HG03521 (cell line): ENCODE measurements around the gene MXD1.

Source experiments
- ATAC-seq: cut with Tn5 transposase; IDR thresholded peaks from one replicate; pipeline ENCODE4 v1.9.1; 2021; ENCODE audit warnings: mild to moderate bottlenecking, moderate library complexity; ENCODE audit not compliant: unreplicated experiment

The MXD1 gene

DNA sequence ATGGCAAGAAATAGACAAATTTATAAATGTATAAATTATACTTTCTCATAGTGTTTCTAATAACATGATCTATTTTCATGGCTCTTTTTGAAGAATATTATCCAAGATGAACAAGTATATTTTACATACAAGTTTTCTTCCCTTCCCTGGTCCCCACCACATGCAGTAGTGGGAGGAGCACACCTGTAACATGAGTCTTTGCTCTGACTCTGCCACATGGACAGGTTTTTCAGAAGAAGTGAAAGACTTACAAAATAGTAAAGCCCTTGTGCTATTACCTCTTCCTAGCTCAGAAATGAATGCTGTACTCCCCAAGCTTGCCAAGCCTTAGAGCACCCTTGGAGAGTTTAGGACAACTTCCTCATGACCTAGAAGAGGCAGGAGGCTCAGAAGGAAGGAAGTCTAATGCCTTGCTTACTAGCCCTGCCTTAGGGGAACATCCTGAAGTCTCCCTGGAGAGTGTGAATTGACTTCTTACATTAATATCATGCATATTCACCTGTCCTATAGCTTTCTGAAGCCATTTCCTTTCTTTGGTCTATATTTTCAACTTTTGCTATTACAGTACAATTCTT is 18.4 kb downstream of the MXD1 start:
- ATAC-seq = no peak

DNA sequence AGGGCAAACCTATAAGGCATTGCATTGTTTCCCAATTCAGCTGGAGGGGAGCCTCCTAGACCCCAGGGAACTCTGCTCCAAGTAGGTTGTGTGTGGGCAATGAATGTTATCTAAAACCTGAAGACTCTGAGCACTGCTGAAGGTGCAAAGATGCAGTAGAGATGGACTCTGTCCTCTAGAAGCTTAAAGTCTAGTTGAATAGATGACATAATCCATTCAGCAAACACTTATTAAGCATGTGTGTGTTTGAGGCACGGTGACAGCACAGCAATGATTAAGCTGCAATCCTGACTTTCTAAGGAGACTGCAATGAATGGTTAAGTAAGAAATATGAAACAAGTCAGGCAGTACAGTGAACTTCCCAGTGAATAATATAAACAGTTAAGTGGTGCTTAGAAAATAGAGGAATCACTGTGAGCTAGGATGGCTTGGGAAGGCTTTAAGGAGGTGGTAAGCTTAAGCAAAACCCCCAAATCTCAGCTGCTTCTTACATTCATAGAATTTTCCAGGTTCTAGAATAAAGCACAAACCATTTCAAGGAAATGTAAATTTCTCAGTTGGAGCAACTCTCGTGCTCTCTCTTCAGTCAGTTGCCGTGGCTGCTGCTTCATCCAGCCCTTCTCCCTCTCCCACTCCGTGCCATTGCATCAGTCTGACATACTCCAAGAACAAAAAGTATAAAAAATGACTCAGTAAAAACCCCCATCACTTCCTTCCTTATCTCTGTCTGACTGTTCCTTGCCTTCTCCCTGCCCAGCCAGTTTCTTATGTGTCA is 19.1 kb downstream of the MXD1 start:
- no peak for ATAC-seq

DNA sequence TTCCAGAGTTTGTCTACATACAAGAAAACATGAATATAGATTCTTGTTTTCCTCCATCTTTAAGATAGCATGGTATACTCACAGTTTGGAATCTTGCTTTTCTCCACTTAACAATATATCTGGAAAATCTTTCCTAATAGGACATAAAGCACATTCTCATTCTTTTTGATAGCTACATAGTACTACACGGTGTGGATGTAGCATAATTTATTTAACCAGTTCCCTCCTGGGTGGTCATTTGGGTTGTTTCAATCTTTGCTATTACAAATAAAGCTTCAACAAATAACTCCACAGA is 19.7 kb downstream of the MXD1 start:
- ATAC-seq = no peak

DNA sequence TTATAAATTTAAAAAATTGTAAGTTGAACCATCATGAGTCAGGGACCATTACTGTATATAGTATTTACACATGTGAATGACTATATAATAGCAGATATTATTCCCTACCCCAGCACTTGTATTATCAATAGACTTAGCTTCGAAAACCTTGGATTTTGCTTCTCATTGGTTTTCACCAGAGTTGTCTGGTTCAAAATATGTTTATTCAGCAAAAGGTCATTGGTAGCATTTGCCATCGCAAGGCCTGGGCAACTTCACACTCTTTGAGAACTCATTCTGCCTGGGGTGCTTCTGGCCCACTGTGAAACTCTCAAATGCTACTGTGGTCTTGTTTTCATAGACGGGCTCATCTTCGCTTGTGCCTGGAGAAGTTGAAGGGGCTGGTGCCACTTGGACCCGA is 20.1 kb downstream of the MXD1 start:
- ATAC-seq = no peak

DNA sequence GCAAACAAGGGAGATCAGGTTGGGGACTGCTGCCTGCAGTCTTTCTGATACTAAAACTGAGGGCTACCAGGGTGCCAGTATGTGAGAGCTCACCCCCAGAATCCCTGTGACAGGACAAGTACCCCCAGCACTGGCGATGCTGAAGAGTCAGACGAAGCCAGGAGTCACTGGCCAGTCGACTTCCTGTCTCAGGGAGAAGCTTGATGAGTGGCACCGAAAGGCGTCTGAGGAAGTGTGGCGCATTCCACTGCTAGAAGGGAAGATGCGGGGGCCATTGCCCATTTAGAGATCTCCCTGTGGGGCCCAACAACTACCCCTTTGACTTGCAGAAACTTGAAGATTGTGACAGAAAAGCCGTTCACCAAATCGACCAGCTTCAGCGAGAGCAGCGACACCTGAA is 22.0 kb downstream of the MXD1 start:
- no peak for ATAC-seq

DNA sequence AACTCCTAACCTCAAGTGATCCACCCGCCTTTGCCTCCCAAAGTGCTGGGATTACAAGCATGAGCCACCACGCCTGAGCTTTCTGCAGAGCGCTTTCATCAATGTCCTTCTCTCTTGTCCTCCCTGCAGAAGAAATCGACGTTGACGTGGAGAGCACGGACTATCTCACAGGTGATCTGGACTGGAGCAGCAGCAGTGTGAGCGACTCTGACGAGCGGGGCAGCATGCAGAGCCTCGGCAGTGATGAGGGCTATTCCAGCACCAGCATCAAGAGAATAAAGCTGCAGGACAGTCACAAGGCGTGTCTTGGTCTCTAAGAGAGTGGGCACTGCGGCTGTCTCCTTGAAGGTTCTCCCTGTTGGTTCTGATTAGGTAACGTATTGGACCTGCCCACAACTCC is 23.1 kb downstream of the MXD1 start:
- ATAC-seq = no peak

DNA sequence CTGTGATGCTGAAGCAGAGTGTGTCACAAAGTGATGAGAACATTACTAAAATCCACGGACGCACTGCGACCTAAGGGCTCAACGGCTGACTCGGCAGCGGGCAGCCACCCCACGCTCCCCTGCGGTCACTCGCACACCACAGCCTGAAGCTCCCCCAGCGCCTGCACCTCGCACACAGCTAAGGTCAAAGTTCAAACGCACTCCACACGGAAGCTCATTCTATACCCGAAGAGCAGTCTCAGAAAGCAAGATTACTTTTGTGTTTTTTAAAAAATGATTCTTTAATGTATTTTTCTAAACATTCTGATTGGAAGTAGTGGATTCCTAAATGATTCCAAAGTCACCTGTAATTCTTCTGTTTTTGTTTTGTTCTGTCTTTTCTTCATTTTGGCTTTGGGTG is 24.8 kb downstream of the MXD1 start:
- ATAC-seq = no peak

DNA sequence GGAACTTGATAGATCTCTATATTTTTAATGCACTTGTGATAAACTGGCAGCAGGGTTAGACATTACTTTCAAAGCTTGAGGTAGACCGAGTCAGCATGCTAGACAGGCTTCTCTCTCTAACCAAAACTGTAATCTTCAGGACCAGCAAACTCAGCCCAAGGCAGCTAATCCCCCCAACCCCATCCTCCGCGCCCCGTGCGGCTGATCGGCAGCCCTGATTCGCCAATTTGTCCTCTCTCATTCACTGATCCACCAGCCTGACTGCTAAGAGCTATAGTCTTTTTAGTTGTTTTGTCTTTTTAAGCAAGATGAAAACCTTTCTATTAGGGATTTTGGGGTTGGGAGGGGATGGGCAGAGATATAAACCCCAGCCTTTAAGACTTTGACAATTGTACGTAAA is 25.8 kb downstream of the MXD1 start:
- no peak for ATAC-seq

DNA sequence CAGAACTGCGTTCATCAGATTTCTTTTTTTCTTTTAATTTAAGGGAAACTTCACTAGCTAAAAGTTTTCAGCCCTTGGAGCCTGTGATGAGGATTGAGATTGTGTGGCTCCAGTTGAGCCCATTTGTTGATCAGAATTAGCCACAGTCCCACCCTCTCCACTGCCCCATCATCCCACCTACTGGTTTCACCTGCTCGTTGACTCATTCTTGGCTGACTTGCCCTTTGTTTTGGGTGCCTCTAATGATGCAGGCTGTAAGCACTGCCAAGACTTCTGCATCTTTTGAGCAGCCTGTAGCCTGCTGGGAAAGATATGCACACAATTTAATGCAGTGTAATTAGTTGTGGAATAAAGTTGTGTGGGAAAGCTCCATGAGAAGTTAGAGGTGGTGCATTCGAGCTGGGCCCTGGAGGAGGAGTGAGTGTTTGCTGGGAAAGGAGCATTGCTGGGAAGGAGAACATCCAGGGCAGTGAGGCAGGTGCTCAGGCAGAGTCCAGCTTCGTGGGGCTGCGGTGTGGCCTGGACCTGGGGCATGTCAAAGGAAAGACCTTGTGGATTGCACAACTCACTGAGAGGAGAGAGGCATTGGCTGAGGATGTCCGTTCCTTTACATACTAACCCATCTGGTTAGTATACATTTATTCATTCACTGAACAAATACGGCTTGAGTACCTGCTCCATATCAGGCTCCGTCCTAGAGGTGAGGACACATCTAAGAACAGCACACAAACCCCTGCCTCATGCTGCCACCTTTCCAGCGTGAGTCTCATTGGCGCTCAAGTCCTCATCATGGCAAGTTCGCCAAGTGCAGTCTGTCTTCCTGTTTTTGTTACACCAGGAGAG is 28.3 kb downstream of the MXD1 start:
- no peak for ATAC-seq

DNA sequence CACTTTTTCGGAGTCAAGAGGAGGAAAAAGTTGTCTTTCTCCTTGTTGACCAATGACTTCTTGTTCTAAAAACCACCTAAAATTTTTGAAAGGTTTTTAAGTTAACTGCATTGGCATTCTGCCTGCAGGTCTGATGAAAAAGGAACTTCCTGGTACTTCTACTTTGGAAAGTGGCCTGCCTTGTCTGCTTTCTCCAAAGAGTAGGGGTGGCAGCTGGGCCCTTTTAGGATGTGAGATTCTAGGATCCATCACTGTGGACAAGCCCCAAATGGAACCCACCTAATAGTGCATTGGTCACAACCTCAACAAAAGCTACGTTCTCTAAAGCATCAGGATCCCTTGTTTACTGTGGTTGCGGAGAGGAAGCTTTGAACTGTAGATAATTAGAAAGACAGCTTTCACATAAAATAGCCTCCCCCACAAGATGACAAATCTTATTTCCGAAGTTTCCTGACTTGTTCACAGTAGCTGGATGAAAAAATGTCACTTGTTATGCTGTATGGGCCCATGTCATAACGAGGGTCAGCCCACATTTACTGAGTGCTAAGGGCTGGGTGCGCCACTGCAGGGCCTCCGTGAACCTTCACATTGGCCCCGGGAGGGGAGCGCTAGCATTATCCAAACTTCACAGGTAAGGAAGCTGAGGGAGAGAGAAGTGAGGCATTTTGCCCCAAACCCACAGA is 29.1 kb downstream of the MXD1 start:
- no peak for ATAC-seq

DNA sequence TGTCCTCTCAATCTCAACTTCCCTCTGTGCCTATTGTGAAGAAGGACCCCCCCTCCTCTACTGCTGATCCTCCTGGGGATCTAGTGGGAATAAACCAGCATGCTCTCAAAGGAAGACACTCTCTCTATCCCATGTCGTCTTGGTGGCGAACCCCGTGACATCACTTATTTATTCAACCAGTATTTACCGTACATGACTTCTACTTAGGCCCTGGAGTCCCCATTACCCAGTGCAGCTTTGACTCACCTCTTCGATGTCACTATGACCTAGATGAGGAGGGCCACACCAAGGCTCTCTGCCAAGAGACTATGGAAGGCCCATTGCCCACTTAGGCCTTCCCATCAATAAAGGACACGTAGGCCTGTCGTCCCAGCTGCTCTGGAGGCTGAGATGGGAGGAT is 29.8 kb downstream of the MXD1 start:
- ATAC-seq = no peak

DNA sequence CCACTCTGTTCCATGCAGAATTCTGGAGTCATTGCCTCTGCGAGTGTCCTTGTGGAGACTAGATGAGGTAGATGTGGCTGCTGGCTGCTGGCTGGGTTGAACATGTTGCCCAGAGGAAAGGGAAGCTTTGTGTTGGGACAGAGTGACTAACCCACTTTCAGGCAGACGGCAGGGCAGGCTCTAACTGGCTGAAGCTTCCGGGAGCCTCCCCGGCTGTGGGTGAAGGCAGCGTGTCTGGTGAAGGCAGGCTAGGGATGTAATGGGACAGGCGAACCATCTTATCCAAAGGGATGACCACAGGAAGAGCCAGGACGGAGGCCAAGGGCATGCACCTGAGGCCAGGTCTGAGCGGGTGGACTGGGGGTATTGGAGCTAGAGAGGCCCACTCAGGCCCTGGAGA is 30.5 kb downstream of the MXD1 start:
- no peak for ATAC-seq

DNA sequence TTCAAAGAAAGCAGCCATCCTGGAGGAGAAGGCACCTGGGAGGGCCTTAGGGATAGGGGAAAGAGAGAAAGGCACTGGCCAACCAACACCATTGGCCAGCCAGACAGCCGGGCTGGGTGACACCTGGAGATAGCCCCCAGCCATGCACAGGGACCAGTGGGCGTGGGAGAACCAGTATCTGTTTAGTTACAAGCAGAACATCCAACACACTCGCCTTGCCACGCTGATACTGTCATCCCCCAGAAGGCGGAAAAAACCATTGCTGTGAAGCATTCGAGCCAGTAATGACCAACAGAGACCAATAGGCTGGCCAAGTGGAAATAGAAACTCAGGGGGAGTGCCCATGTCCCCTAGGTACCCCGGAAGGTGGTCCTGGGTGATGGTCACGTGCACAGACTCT is 31.0 kb downstream of the MXD1 start:
- no peak for ATAC-seq

DNA sequence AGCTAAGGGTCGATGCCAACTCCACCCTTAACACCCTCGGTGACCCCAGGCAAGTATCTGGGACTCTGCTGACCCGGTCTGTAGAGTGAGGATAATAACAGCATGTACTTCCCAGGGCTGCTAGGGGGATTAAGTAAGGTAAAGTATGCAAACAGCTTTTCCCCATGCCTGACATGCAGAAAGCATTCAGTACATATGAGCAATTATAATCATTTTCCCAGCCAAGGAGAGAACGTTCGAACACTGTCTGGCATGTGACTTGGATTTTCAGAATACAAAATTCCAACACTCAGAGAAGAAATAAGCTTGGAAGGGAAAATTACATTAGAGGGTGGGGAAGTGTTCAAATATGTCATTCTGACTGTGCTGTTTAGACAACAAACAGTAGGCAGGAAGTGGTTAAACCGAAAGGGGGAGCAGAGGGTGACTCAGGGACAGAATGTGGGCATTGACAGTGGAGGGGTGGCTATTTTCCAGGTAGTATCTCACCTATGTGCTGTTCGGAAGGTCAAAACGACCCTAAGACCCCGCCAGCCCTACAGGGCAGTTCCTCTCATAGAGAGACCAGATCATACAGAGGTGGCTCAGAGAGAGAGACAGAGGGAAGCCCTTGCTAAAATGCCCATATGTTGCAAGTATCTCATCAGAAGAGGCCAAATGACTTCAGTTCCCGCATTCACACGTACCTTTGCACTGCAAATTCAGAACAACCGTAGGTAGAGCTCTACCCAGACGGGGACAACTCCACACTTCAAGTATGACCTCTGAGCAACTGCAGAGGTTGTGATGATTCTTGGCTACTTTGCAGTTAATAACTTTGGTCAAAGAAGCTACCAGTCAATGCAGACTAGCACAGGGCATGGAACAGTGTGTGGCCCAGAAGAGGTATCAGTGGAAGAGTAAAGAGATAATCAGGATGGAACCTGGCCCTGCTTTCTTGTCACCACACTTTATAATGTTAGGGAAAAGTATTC is 31.7 kb downstream of the MXD1 start:
- peak; percentile 83 for ATAC-seq

DNA sequence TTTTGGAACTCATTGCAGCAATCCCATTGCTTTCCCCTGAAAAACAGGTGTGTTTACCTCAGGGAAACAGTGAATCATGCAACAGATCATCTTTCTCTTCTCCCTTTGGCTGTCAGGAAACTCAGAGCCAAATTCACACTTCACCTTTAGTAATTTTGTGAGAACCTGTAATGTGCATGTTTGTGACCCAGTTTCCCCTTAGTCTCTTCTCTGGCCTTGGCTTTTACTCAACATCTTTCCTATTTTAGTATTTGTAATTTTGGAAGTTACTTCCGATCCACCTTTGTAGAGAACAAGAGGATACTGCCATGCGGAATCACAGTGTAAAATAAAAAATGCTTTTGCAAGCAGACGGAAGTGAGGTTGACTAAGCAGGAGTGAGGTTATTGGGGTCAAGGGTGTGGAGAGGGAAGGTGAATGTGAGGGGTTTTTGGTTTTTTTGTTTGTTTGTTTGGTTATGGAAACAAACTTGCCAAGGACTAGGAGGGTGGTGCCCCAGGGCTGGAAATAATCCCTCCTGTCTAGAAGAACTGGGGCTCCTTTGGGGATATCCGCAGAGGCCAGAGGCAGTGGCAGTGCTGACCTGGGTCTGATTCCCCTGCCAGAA is 32.5 kb downstream of the MXD1 start:
- no peak for ATAC-seq

DNA sequence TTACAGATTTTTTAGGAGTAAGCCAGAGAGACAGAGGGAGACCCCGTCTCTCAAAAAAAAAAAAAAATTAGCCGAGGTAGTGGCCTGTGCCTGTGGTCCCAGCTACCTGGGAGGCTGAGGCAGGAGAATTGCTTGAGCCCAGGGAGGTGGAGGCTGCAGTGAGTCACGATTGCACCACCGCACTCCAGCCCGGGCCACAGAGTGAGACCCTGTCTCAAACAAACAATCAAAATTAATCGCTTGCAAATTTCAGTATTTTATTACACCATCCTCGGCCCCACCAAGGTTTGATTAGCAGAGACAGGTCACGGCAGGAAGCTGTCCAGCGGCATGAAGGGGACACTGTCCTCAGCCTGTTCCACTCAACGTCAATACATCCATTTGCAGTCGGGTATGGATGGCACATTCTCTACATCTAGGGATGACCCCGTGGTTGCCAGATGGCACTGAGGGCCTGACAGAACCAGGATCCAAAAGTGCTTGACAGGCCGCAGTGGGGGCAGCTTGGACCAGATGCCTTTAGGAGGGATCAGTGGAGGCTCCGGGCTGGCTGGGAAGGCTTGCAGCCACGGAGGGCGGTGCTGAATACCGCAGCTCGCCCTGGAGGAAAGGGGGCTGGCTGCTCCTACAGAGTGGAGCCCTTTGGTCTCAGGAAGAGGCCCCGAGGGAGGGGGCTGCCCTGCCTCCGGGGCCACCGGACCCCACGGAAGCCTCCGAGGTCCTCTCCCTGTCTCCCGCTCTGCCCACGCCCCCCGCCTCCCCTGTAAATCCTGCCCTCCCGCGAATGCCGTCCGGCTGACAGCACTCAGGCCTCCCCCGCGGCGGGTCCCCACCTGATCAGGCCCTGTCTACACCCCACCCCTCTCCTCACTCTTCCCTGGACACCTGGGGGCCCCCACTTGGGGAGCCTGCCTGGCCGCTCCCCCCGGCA is 33.4 kb downstream of the MXD1 start:
- no peak for ATAC-seq

DNA sequence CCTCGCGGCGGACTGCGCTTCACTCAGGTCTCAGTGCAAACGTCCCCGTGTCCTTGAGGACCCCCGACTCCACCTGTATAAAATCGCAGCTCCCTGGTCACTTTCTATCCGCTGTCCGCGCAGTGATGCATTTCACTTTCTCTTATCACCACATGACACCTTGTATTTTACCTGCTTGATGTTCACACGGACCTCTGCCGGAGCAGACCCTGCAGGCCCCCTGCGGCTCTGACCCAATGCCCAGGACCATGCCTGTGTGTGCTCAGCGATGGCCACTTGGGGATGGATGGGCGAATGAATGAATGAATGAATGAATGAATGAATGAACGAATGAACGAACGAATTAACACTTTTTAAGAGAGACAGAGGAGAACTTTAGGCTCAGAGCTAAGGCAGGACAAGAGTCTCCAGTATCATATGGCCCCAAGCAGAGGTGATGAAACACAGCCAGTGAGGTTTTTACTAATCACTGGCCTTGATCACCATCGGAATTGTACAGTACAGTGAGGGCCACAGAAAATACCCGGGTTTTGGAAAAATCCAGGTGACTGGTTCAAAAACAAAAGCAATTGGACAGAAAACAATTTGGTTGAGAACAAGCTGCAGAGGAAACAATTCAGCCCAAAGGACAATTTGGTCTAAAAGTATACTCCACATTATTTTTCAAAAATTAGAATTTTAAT is 34.2 kb downstream of the MXD1 start:
- no peak for ATAC-seq

DNA sequence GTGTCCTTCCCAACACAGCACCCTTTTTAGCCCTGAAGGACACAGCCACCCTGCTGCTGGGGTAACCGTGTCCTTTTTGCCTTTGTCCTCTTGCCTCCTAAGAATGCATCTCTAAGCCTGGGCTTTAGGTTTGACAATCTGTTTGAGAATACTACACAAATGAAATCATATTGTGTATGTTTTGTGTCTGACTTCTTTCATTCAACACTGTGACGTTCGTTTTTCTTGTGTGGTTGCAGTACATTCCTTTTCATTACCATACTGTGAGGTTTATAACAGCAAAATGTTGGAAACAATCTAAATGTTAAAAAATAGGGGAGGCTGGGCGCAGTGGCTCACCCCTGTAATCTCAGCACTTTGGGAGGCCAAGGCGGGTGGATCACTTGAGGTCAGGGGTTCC is 35.3 kb downstream of the MXD1 start:
- ATAC-seq = no peak
